Testis (tissue), 2 donors: ENCODE data around the gene CYB561.

Experiments
- POLR2A ChIP-seq: fragments of 450-650 bp; IDR thresholded peaks from one replicate; pipeline ENCODE4 v1.6.1; 2017; ENCODE audit warnings: antibody characterized with exemption, mild to moderate bottlenecking, moderate library complexity
- TF ChIP-seq, protein P1 (sequence below), 3 experiments: fragments of 450-650 bp in 2 of 3; fragments of 200-600 bp in 1 of 3; sonication (generic) in 1 of 3; IDR thresholded peaks; one replicate each; pipeline ENCODE4 v1.5.1; 2016 to 2019; ENCODE audit warnings: antibody characterized with exemption in 3 of 3, mild to moderate bottlenecking in 2 of 3, moderate library complexity in 1 of 3

DNA sequence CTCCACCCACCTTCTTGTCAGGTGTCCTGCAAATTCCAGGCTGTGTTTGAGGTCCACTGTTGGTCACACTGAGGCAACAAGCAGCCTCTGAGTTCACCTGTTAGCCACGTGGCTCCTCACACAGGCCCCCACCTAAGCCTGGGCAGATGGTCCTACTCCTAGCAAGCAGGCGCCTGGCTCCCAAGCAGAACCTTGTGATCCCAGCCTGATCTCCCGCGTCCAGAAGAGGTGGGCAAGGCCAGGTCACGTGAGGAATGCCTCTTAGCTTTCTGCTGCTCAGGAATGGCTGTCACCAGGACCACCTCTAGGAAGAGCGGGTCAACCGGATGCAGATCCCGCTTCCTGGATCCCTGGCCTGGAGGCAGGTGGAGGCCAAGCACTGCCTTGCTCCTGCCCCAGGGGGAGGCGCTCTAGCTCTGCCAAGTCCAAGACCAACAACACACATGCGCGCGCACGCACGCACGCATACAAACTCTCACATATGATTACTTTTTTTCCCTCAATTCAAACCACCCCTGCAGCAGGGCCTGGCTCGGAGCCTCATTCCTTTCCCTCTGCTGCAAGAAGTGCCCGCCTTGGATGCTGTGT is 9.5 kb downstream of the CYB561 start:
- no peak for TF ChIP-seq POLR2A
- TF ChIP-seq, protein P1, sequence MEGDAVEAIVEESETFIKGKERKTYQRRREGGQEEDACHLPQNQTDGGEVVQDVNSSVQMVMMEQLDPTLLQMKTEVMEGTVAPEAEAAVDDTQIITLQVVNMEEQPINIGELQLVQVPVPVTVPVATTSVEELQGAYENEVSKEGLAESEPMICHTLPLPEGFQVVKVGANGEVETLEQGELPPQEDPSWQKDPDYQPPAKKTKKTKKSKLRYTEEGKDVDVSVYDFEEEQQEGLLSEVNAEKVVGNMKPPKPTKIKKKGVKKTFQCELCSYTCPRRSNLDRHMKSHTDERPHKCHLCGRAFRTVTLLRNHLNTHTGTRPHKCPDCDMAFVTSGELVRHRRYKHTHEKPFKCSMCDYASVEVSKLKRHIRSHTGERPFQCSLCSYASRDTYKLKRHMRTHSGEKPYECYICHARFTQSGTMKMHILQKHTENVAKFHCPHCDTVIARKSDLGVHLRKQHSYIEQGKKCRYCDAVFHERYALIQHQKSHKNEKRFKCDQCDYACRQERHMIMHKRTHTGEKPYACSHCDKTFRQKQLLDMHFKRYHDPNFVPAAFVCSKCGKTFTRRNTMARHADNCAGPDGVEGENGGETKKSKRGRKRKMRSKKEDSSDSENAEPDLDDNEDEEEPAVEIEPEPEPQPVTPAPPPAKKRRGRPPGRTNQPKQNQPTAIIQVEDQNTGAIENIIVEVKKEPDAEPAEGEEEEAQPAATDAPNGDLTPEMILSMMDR (IDR thresholded peaks at IDR 0.05) = peak in 1 of 3 experiments; percentile 14
